HCT116 (cell line): Measurements from ENCODE around the gene DAND5. TPM values are rescaled to one million over a fixed set of nuclear protein-coding genes. Genes with fewer than 3 reads are reported as not detected.

Source experiments
- ATAC-seq: fragments of 200-7000 bp; cut with Tn5 transposase; 2 replicates; pipeline ENCODE4 v1.9.1; 2020; ENCODE audit warnings: mild to moderate bottlenecking, moderate library complexity
- BruUV-seq: library from RNA; stranded (reverse); fragments of 400-500 nt; replicated peaks from 2 replicates; lab custom pipeline; 2021; lab: Mats Ljungman, UMichigan
- CTCF ChIA-PET: fragments of 300-600 bp; sonication (Branson Sonifier 250); formaldehyde crosslinking; loops from one replicate; lab custom pipeline; 2021; ENCODE audit warnings: antibody characterized with exemption; lab: Charles Lee
- POLR2A ChIA-PET: fragments of 300-600, 350-600 bp; sonication (Branson Sonifier 250); formaldehyde crosslinking; loops from one replicate; lab custom pipeline; 2021; ENCODE audit warnings: antibody characterized with exemption; lab: Charles Lee
- RAD21 ChIA-PET, 2 experiments: fragments of 300-600 bp; sonication (Branson Sonifier 250); formaldehyde crosslinking; loops; one replicate each; lab custom pipeline; 2023; ENCODE audit warnings: low total read pairs in 2 of 2; ENCODE audit not compliant: uncharacterized antibody in 2 of 2, unreplicated experiment in 2 of 2, low non-redundant PET in 1 of 2; lab: Charles Lee
- DNase-seq: peaks from one replicate; pipeline ENCODE4 v3.0.0-alpha.2; 2010; ENCODE audit warnings: low read depth, low spot score
- H2AFZ ChIP-seq: fragments of 200-600 bp; shearing (Covaris generic), sonication (generic); 2 replicates; pipeline ENCODE4 v1.6.1; 2017; ENCODE audit warnings: low read depth, mixed run types, mixed read lengths, antibody characterized with exemption, low read length; ENCODE audit not compliant: poor library complexity, severe bottlenecking
- H3K27ac ChIP-seq: 2 replicates; pipeline ENCODE4 v1.5.1; 2012; ENCODE audit warnings: low read depth, low read length
- H3K27me3 ChIP-seq: fragments of 200-600 bp; sonication (generic); 2 replicates; pipeline ENCODE4 v1.6.1; 2016; ENCODE audit warnings: mixed run types, low read length, mixed read lengths; ENCODE audit not compliant: insufficient read depth
- H3K36me3 ChIP-seq, 2 experiments: fragments of 200-500 bp in 1 of 2; fragments of 200-600 bp in 1 of 2; sonication (Bioruptor generic) in 1 of 2; sonication (generic) in 1 of 2; 2 replicates each; pipeline versions ENCODE4 v1.5.1 to v1.6.1; 2014 to 2016; ENCODE audit warnings: low read length in 2 of 2, inconsistent platforms in 1 of 2, mixed read lengths in 1 of 2, mixed run types in 1 of 2; ENCODE audit not compliant: insufficient read depth in 2 of 2, control insufficient read depth in 1 of 2
- H3K4me1 ChIP-seq, 2 experiments: fragments of 200-600 bp in 1 of 2; sonication (generic) in 1 of 2; 2 replicates each; pipeline versions ENCODE4 v1.5.1 to v1.6.1; 2012 to 2017; ENCODE audit warnings: low read length in 2 of 2, inconsistent platforms in 1 of 2, mild to moderate bottlenecking in 1 of 2, mixed read lengths in 1 of 2, mixed run types in 1 of 2, moderate library complexity in 1 of 2; ENCODE audit not compliant: insufficient read depth in 2 of 2, control insufficient read depth in 1 of 2
- H3K4me2 ChIP-seq: fragments of 200-600 bp; sonication (generic); 2 replicates; pipeline ENCODE4 v1.6.1; 2017; ENCODE audit warnings: mixed run types, low read length, mixed read lengths
- H3K4me3 ChIP-seq, 2 experiments: fragments of 200-600 bp in 1 of 2; sonication (generic) in 1 of 2; replicated peaks in 1 of 2; 2 replicates each; pipeline ENCODE4 v1.5.1; 2011 to 2016; ENCODE audit warnings: low read length in 2 of 2, control low read depth in 1 of 2, low read depth in 1 of 2, mild to moderate bottlenecking in 1 of 2, mixed read lengths in 1 of 2, mixed run types in 1 of 2
- H3K79me2 ChIP-seq: fragments of 200-600 bp; sonication (generic); 2 replicates; pipeline ENCODE4 v1.6.1; 2017; ENCODE audit warnings: mild to moderate bottlenecking, mixed run types, low read length, moderate library complexity, mixed read lengths; ENCODE audit not compliant: insufficient read depth
- H3K9ac ChIP-seq: fragments of 200-600 bp; sonication (generic); 2 replicates; pipeline ENCODE4 v1.6.1; 2016; ENCODE audit warnings: low read length, mixed read lengths
- H3K9me2 ChIP-seq: fragments of 200-600 bp; sonication (generic), shearing (Covaris generic); 2 replicates; pipeline ENCODE4 v1.6.1; 2017; ENCODE audit warnings: mixed run types, mild to moderate bottlenecking, moderate library complexity; ENCODE audit not compliant: insufficient read depth
- H3K9me3 ChIP-seq, 2 experiments: fragments of 200-500 bp in 1 of 2; fragments of 200-600 bp in 1 of 2; sonication (Bioruptor generic) in 1 of 2; sonication (generic) in 1 of 2; 2 replicates each; pipeline ENCODE4 v1.6.1; 2014 to 2017; ENCODE audit warnings: low read length in 2 of 2, mixed read lengths in 2 of 2, inconsistent platforms in 1 of 2, low read depth in 1 of 2, mild to moderate bottlenecking in 1 of 2, mixed run types in 1 of 2, moderate library complexity in 1 of 2; ENCODE audit not compliant: control insufficient read depth in 1 of 2, insufficient read depth in 1 of 2
- H4K20me1 ChIP-seq: fragments of 200-600 bp; sonication (generic), shearing (Covaris generic); 2 replicates; pipeline ENCODE4 v1.6.1; 2017; ENCODE audit warnings: mixed run types, mild to moderate bottlenecking, moderate library complexity; ENCODE audit not compliant: insufficient read depth
- EZH2 ChIP-seq: fragments of 200-600 bp; sonication (generic); IDR thresholded peaks from 2 replicates; pipeline ENCODE4 v1.6.1; 2017; ENCODE audit warnings: antibody characterized with exemption, mixed run types
- FOSL1 ChIP-seq: IDR thresholded peaks from 2 replicates; pipeline ENCODE4 v1.6.1; 2012; ENCODE audit warnings: low read depth
- POLR2A ChIP-seq: IDR thresholded peaks from 2 replicates; pipeline ENCODE4 v1.7.0; 2011; ENCODE audit warnings: borderline replicate concordance; ENCODE audit not compliant: insufficient read depth, insufficient read length; ENCODE audit errors: extremely low read depth
- POLR2AphosphoS5 ChIP-seq: IDR thresholded peaks from 2 replicates; pipeline ENCODE4 v1.6.1; 2011; ENCODE audit warnings: mild to moderate bottlenecking, low read depth, low read length, moderate library complexity
- RAD21 ChIP-seq: IDR thresholded peaks from 2 replicates; pipeline ENCODE4 v1.6.1; 2012; ENCODE audit warnings: low read depth, mild to moderate bottlenecking
- SIN3A ChIP-seq: IDR thresholded peaks from 2 replicates; pipeline ENCODE4 v1.6.1; 2012; ENCODE audit warnings: low read depth
- SRF ChIP-seq: IDR thresholded peaks from 2 replicates; pipeline ENCODE4 v1.6.1; 2012; ENCODE audit warnings: low read depth
- TCF7L2 ChIP-seq: IDR thresholded peaks from 2 replicates; pipeline ENCODE4 v1.7.0; 2011; ENCODE audit warnings: borderline replicate concordance, inconsistent platforms; ENCODE audit not compliant: insufficient read depth, insufficient read length; ENCODE audit errors: extremely low read depth
- ZFX ChIP-seq: fragments of 450-650 bp; IDR thresholded peaks from 2 replicates; pipeline ENCODE4 v1.6.1; 2017
- intact Hi-C: fragments of 100-400 bp; cut with micrococcal nuclease; formaldehyde crosslinking; loops from 2 replicates; pipeline ENCODE4 v1.10.0; 2022
- total RNA-seq: library from RNA; stranded (reverse); gene quantifications from one replicate; pipeline ENCODE4 v1.2.1, GENCODE V29; 2021; ENCODE audit not compliant: unreplicated experiment
- TF ChIP-seq, protein P1 (sequence below): IDR thresholded peaks from 2 replicates; pipeline ENCODE4 v1.6.1; 2012; ENCODE audit warnings: low read depth
- TF ChIP-seq, protein P2 (sequence below): IDR thresholded peaks from 2 replicates; pipeline ENCODE4 v1.6.1; 2012

Gene DAND5
- total RNA-seq, 1 experiment from 2014 or later: 0.25 TPM

DNA sequence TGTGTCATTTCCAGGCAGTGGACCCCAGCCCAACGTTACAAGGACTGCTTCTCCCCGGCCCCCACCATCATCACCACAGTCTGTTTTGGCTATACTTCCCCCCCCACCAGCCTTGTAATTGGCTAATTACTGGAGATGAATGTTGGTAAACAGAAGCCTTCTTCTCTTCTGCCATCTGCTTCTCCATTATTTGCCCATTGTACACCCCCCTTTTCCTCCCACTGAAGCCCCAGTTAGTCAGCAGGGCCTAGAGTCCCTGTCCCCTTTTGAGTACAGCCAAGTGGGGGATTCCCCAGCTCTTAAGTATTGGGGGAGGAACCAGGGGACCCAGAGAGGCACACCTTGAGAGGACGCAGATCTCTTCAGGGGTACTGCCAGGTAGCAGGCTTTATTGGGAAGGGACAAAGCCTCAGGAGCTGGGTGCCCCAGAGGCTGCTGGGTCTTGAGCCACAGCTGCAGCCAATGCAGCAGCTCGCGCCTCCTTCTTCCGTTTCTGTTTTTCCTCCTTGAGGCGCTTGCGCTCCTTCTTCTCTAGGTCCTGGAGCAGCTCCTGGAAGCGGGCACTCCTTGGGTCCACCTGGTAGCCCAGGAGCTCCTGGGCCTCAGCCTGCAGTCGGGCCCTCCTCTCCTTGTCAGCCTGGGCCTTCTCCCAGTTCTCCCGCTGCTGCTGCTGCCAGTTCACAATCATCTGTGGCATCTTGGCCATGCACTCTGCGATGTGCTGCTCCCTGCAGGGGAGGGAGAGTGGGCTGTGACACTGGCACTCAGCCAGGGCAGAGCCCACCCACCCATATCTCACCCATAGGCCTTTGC is 15.4 kb upstream of the DAND5 start:
- Histone ChIP-seq H2AFZ (no peak overlapping the region), H3K9me3 (no peaks in the 10 kb centered on the region), H3K4me1 (peaks cover 9 to 29% of the 10 kb centered on the region in 2 experiments), H3K27me3 (no peaks in the 10 kb centered on the region), H3K27ac (peak overlapping the region; percentile 34), H4K20me1 (no peaks in the 10 kb centered on the region; the same call in 1 of the 2 replicates), H3K4me3 (no peak overlapping the region), H3K79me2 (peaks cover 63% of the 10 kb centered on the region), H3K4me2 (peak overlapping the region; percentile 86; the same call in 1 of the 2 replicates), H3K36me3 (peaks cover 23 to 39% of the 10 kb centered on the region in 2 experiments)
- ChIA-PET POLR2A (interaction anchor here (0.9 to 1.7 kb wide), 2 partner anchors 11 to 39 kb away, joined by 3 to 5 read pairs; no protein-coding TSS in a partner anchor), CTCF (interaction anchor here (3.6 kb wide), 1 partner anchor 11 kb away, joined by 15 read pairs; no protein-coding TSS in a partner anchor)
- ATAC-seq (no peak), DNase-seq (no peak)
- intact Hi-C loops: no loop called here
- no TSS peak for BruUV-seq
- TF ChIP-seq TCF7L2 (no peak), SIN3A (no peak), POLR2AphosphoS5 (0 out of 2 replicates have a peak, but pooled peaks have one; percentile 40), SRF (no peak), POLR2A (no peak)
- TF ChIP-seq, all 23 proteins: peak for 1
- Histone ChIP-seq H3K9me2 (no peaks in the 10 kb centered on the region), H3K9ac (no peak overlapping the region)
- RAD21 ChIA-PET: no interaction called here

DNA sequence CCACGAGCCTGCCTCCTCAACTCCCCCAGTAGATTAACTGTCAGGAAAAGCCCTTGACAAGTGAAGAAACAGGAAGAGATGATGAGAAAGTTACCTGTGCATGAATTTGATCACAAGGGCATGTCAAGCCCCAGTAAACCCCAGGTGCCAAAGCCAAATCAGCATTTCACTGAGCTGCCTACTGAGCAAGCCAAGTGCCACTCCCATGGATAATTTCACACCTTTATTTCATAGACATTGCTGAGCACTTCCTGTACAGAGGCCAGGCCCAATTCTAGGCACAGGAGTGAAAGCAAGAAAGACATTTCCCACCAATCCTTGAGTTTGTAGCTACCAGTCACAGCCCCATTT is 14.8 kb upstream of the DAND5 start:
- ATAC-seq: no peak
- ChIA-PET RAD21 (no interaction called here), CTCF (interaction anchor here (3.6 kb wide), 1 partner anchor 11 kb away, joined by 15 read pairs; no protein-coding TSS in a partner anchor), POLR2A (interaction anchor here (0.9 to 2.0 kb wide), 3 partner anchors 8 to 39 kb away, joined by 3 to 8 read pairs (median 5); partner anchors contain the start of gene RAD23A)
- Histone ChIP-seq H3K4me1 (peaks cover 9 to 29% of the 10 kb centered on the region in 2 experiments), H2AFZ (no peak overlapping the region), H3K27me3 (no peaks in the 10 kb centered on the region), H3K36me3 (peaks cover 17 to 33% of the 10 kb centered on the region in 2 experiments), H3K4me3 (no peak overlapping the region), H3K79me2 (peaks cover 57% of the 10 kb centered on the region), H3K9ac (no peak overlapping the region), H4K20me1 (no peaks in the 10 kb centered on the region; the same call in 1 of the 2 replicates), H3K4me2 (peak overlapping the region; percentile 86), H3K9me2 (no peaks in the 10 kb centered on the region), H3K9me3 (no peaks in the 10 kb centered on the region)
- no TSS peak for BruUV-seq
- TF ChIP-seq EZH2: no peak
- TF ChIP-seq, protein P1, sequence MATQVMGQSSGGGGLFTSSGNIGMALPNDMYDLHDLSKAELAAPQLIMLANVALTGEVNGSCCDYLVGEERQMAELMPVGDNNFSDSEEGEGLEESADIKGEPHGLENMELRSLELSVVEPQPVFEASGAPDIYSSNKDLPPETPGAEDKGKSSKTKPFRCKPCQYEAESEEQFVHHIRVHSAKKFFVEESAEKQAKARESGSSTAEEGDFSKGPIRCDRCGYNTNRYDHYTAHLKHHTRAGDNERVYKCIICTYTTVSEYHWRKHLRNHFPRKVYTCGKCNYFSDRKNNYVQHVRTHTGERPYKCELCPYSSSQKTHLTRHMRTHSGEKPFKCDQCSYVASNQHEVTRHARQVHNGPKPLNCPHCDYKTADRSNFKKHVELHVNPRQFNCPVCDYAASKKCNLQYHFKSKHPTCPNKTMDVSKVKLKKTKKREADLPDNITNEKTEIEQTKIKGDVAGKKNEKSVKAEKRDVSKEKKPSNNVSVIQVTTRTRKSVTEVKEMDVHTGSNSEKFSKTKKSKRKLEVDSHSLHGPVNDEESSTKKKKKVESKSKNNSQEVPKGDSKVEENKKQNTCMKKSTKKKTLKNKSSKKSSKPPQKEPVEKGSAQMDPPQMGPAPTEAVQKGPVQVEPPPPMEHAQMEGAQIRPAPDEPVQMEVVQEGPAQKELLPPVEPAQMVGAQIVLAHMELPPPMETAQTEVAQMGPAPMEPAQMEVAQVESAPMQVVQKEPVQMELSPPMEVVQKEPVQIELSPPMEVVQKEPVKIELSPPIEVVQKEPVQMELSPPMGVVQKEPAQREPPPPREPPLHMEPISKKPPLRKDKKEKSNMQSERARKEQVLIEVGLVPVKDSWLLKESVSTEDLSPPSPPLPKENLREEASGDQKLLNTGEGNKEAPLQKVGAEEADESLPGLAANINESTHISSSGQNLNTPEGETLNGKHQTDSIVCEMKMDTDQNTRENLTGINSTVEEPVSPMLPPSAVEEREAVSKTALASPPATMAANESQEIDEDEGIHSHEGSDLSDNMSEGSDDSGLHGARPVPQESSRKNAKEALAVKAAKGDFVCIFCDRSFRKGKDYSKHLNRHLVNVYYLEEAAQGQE: no peak
- TF ChIP-seq ZFX: no peak
- TF ChIP-seq RAD21: no peak
- TF ChIP-seq, protein P2, sequence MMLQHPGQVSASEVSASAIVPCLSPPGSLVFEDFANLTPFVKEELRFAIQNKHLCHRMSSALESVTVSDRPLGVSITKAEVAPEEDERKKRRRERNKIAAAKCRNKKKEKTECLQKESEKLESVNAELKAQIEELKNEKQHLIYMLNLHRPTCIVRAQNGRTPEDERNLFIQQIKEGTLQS: no peak
- TF ChIP-seq POLR2A: no peak
- TF ChIP-seq FOSL1: no peak
- TF ChIP-seq, all 23 proteins: peak for 0
- peak overlapping the region; percentile 34; the same call in 1 of the 2 replicates for H3K27ac ChIP-seq
- DNase-seq: no peak
- intact Hi-C loops: no loop called here
